SK-N-SH (cell line): ENCODE measurements around the gene SPCS3. TPM values are rescaled to one million over a fixed set of nuclear protein-coding genes. Genes with fewer than 3 reads are reported as not detected.

Experiments used
- CTCF ChIA-PET: fragments of 300-600, 350-600 bp; formaldehyde crosslinking; extraction: SDS; loops from one replicate; lab custom pipeline; 2021; lab: Yijun Ruan, JAX
- POLR2A ChIA-PET: fragments of 350-600 bp; sonication (Branson Sonifier 250); formaldehyde crosslinking; extraction: SDS; loops from one replicate; lab custom pipeline; 2020; ENCODE audit warnings: antibody characterized with exemption, inconsistent platforms; lab: Yijun Ruan, JAX
- DNase-seq: peaks from one replicate; pipeline ENCODE4 v3.0.0; 2012
- H2AFZ ChIP-seq: fragments of 200-600 bp; sonication (generic); 2 replicates; pipeline ENCODE4 v1.8.1; 2016; ENCODE audit warnings: antibody characterized with exemption, mild to moderate bottlenecking, low read depth
- H3F3A ChIP-seq: fragments of 200-600 bp; sonication (generic); replicated peaks from 2 replicates; pipeline ENCODE3; 2016; ENCODE audit warnings: antibody characterized with exemption, mild to moderate bottlenecking; ENCODE audit not compliant: insufficient read depth
- H3K27ac ChIP-seq, 2 experiments: fragments of 200-500 bp in 1 of 2; fragments of 200-600 bp in 1 of 2; sonication (Bioruptor generic) in 1 of 2; sonication (generic), shearing (Covaris generic) in 1 of 2; 2 replicates each; pipeline versions ENCODE4 v1.5.1 to v1.6.1; 2014 to 2016; ENCODE audit warnings: low read depth in 2 of 2, inconsistent platforms in 1 of 2, low read length in 1 of 2, mild to moderate bottlenecking in 1 of 2, mixed read lengths in 1 of 2
- H3K27me3 ChIP-seq: fragments of 200-600 bp; sonication (generic), shearing (Covaris generic); 2 replicates; pipeline ENCODE4 v1.6.1; 2016; ENCODE audit warnings: mixed run types; ENCODE audit not compliant: insufficient read depth
- H3K36me3 ChIP-seq, 2 experiments: fragments of 200-500 bp in 1 of 2; fragments of 200-600 bp in 1 of 2; sonication (Bioruptor generic) in 1 of 2; sonication (generic) in 1 of 2; replicated peaks in 1 of 2; 2 replicates each; pipeline versions ENCODE3 to v1.5.1; 2014 to 2016; ENCODE audit warnings: low read length in 1 of 2, mild to moderate bottlenecking in 1 of 2; ENCODE audit not compliant: insufficient read depth in 2 of 2, control insufficient read depth in 1 of 2
- H3K4me1 ChIP-seq, 2 experiments: fragments of 200-500 bp in 1 of 2; fragments of 200-600 bp in 1 of 2; sonication (Bioruptor generic) in 1 of 2; sonication (generic), shearing (Covaris generic) in 1 of 2; 2 replicates each; pipeline versions ENCODE4 v1.5.1 to v1.6.1; 2014 to 2016; ENCODE audit warnings: low read depth in 1 of 2, low read length in 1 of 2, mixed run types in 1 of 2; ENCODE audit not compliant: insufficient read depth in 2 of 2, control insufficient read depth in 1 of 2
- H3K4me2 ChIP-seq: fragments of 200-600 bp; sonication (generic), shearing (Covaris generic); 2 replicates; pipeline ENCODE4 v1.6.1; 2017; ENCODE audit warnings: mixed run types
- H3K4me3 ChIP-seq, 2 experiments: fragments of 200-500 bp in 1 of 2; fragments of 200-600 bp in 1 of 2; sonication (Bioruptor generic) in 1 of 2; sonication (generic), shearing (Covaris generic) in 1 of 2; 2 replicates each; pipeline versions ENCODE4 v1.5.1 to v1.8.1; 2014 to 2016; ENCODE audit warnings: low read depth in 2 of 2, inconsistent platforms in 1 of 2, low read length in 1 of 2, mild to moderate bottlenecking in 1 of 2, mixed read lengths in 1 of 2, moderate library complexity in 1 of 2
- H3K79me2 ChIP-seq: fragments of 200-600 bp; sonication (generic); 2 replicates; pipeline ENCODE4 v1.8.1; 2017; ENCODE audit warnings: mild to moderate bottlenecking; ENCODE audit not compliant: insufficient read depth
- H3K9ac ChIP-seq: fragments of 200-600 bp; sonication (generic); 2 replicates; pipeline ENCODE4 v1.6.1; 2017; ENCODE audit warnings: mixed run types
- H3K9me2 ChIP-seq: fragments of 200-600 bp; sonication (generic); 2 replicates; pipeline ENCODE4 v1.6.1; 2017; ENCODE audit warnings: mixed run types
- H3K9me3 ChIP-seq: fragments of 200-600 bp; sonication (generic); 2 replicates; pipeline ENCODE4 v1.6.1; 2017; ENCODE audit warnings: mixed run types, mild to moderate bottlenecking, moderate library complexity
- H4K20me1 ChIP-seq: fragments of 200-600 bp; sonication (generic); 2 replicates; pipeline ENCODE4 v1.6.1; 2017; ENCODE audit warnings: mild to moderate bottlenecking, mixed run types; ENCODE audit not compliant: insufficient read depth
- CHD2 ChIP-seq: fragments of 150-350 bp; IDR thresholded peaks from 2 replicates; pipeline ENCODE4 v1.6.1; 2018; ENCODE audit warnings: low read length; ENCODE audit not compliant: partially characterized antibody
- CTCF ChIP-seq: fragments of 200-600 bp; sonication (generic); IDR thresholded peaks from 2 replicates; pipeline ENCODE4 v1.6.1; 2017; ENCODE audit warnings: antibody characterized with exemption, mild to moderate bottlenecking, moderate library complexity
- ELF1 ChIP-seq: IDR thresholded peaks from 2 replicates; pipeline ENCODE4 v1.4.0; 2012
- EP300 ChIP-seq, 2 experiments: IDR thresholded peaks; 2 replicates each; pipeline versions ENCODE4 v1.4.0 to v1.6.1; 2012; ENCODE audit warnings: borderline replicate concordance in 1 of 2, low read depth in 1 of 2, low read length in 1 of 2
- EZH2phosphoT487 ChIP-seq: fragments of 200-600 bp; sonication (generic); IDR thresholded peaks from 2 replicates; pipeline ENCODE4 v1.6.1; 2017; ENCODE audit warnings: low read depth, mixed run types, mild to moderate bottlenecking, antibody characterized with exemption, moderate library complexity, borderline replicate concordance
- FOXJ3 ChIP-seq: sonication (generic); formaldehyde crosslinking; IDR thresholded peaks from 2 replicates; pipeline ENCODE4 v1.5.1; 2020; ENCODE audit warnings: mild to moderate bottlenecking, missing genetic modification reagents
- FOXM1 ChIP-seq: IDR thresholded peaks from 2 replicates; pipeline ENCODE4 v1.4.0; 2012; ENCODE audit warnings: low read depth, mild to moderate bottlenecking
- JUND ChIP-seq: IDR thresholded peaks from 2 replicates; pipeline ENCODE4 v1.4.0; 2012
- MAX ChIP-seq: IDR thresholded peaks from 2 replicates; pipeline ENCODE4 v1.4.0; 2012; ENCODE audit warnings: low read depth
- MXI1 ChIP-seq: IDR thresholded peaks from 2 replicates; pipeline ENCODE4 v1.6.1; 2012; ENCODE audit warnings: mild to moderate bottlenecking, low read depth, low read length, improper control_type of control experiment
- POLR2AphosphoS5 ChIP-seq: IDR thresholded peaks from 2 replicates; pipeline ENCODE4 v1.6.1; 2012; ENCODE audit warnings: low read depth, low read length
- RCOR1 ChIP-seq: fragments of 150-350 bp; IDR thresholded peaks from 2 replicates; pipeline ENCODE4 v1.6.1; 2017; ENCODE audit warnings: antibody characterized with exemption, low read length
- REST ChIP-seq: IDR thresholded peaks from 2 replicates; pipeline ENCODE4 v1.6.1; 2012; ENCODE audit warnings: mild to moderate bottlenecking, low read depth, low read length, moderate library complexity
- SMC3 ChIP-seq: IDR thresholded peaks from 2 replicates; pipeline ENCODE4 v1.6.1; 2012; ENCODE audit warnings: low read depth, low read length, improper control_type of control experiment
- TCF12 ChIP-seq: IDR thresholded peaks from 2 replicates; pipeline ENCODE4 v1.4.0; 2012
- TEAD4 ChIP-seq: IDR thresholded peaks from 2 replicates; pipeline ENCODE4 v1.4.0; 2012; ENCODE audit warnings: mild to moderate bottlenecking, borderline replicate concordance; ENCODE audit not compliant: insufficient read depth
- USF1 ChIP-seq: IDR thresholded peaks from 2 replicates; pipeline ENCODE4 v1.4.0; 2012; ENCODE audit warnings: low read depth, borderline replicate concordance
- YY1 ChIP-seq: IDR thresholded peaks from 2 replicates; pipeline ENCODE4 v1.4.0; 2012; ENCODE audit warnings: low read depth, mild to moderate bottlenecking
- WGBS: methylation state at CpG from one replicate; pipeline ENCODE4 v1.1.6; 2017; ENCODE audit warnings: low lambda C conversion rate; 5-methylcytosine and 5-hydroxymethylcytosine counted together
- polyA plus RNA-seq, 3 experiments: library from polyadenylated mRNA; depleted of rRNA; stranded (reverse); fragments of >200 nt; gene quantifications; 2 replicates each; pipeline ENCODE4 v1.2.3, GENCODE V29; 2012
- TF ChIP-seq, protein P1 (sequence below): IDR thresholded peaks from 2 replicates; pipeline ENCODE4; 2012
- TF ChIP-seq, protein P2 (sequence below): fragments of 150-350 bp; IDR thresholded peaks from 2 replicates; pipeline ENCODE4 v1.6.1; 2017; ENCODE audit warnings: antibody characterized with exemption, low read length, low read depth, borderline replicate concordance

Gene SPCS3
- polyA plus RNA-seq, 1 of the 3 experiments (the other 2 are of a cell fraction), result 27.7 TPM

DNA sequence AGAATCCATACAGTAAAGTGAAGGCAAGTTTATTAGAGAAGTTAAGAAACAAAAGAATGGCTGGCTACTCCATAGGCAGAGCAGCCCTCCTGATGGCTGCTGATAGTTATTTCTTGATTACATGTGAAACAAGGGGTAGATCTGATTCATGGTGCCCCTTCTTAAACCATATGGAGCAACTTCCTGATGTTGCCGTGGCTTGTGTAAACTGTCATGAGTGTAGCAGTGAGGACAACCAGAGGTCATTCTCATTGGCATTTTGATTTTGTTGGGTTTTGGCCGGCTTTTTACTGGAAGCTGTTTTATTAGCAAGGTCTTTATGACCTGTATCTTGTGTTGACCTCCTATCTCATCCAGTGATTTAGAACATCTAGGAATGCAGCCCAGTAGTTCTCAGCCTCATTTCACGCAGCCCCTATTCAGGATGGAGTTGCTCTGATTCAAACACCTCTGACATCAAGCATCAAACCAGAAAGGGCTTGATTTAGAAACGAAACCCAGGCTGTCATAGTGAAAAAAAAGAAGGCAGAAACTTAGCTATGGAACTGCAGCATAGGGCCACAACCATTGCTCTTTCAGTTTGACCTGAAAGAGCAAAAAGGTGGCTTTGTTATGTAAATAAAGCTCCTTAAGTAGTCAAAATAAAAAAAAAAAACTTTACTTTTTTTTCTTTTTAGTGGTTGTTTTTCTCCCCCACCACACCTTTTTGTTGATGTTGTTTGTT, 37.8 kb downstream of the SPCS3 start:
- Histone ChIP-seq H3K4me2 (no peak overlapping the region), H3K9me2 (no peaks in the 10 kb centered on the region), H3K36me3 (peaks cover 0 to 3% of the 10 kb centered on the region in 2 experiments), H3K4me1 (no peaks in the 10 kb centered on the region), H3K9ac (no peak overlapping the region), H3K27me3 (no peaks in the 10 kb centered on the region), H3K4me3 (no peak overlapping the region), H4K20me1 (no peaks in the 10 kb centered on the region), H3F3A (peaks cover 3% of the 10 kb centered on the region), H3K79me2 (no peaks in the 10 kb centered on the region), H3K27ac (no peak overlapping the region), H2AFZ (no peak overlapping the region), H3K9me3 (peaks cover 7% of the 10 kb centered on the region; the same call in 1 of the 2 replicates)
- 46% methylated on average over 4 of the region's 4 CpGs for WGBS
- CTCF ChIA-PET, result interaction anchor here (3.3 kb wide), 1 partner anchor 17 kb away, joined by 11 read pairs; no protein-coding TSS in a partner anchor
- POLR2A ChIA-PET, result no interaction called here
- no peak for TF ChIP-seq JUND
- no peak for TF ChIP-seq FOXJ3
- no peak for TF ChIP-seq TCF12
- no peak for TF ChIP-seq TEAD4
- TF ChIP-seq ELF1, result no peak
- no peak for TF ChIP-seq CTCF
- TF ChIP-seq CHD2, result no peak
- no peak for TF ChIP-seq EP300 (IDR thresholded peaks at IDR 0.05; ENCODE audit: borderline replicate concordance in 1 of 2, low read depth in 1 of 2, low read length in 1 of 2)
- no peak for TF ChIP-seq POLR2AphosphoS5
- no peak for TF ChIP-seq YY1
- TF ChIP-seq FOXM1, result no peak
- no peak for TF ChIP-seq MAX
- TF ChIP-seq, protein P1, sequence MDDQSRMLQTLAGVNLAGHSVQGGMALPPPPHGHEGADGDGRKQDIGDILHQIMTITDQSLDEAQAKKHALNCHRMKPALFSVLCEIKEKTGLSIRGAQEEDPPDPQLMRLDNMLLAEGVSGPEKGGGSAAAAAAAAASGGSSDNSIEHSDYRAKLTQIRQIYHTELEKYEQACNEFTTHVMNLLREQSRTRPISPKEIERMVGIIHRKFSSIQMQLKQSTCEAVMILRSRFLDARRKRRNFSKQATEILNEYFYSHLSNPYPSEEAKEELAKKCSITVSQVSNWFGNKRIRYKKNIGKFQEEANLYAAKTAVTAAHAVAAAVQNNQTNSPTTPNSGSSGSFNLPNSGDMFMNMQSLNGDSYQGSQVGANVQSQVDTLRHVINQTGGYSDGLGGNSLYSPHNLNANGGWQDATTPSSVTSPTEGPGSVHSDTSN, result no peak
- TF ChIP-seq, protein P2, sequence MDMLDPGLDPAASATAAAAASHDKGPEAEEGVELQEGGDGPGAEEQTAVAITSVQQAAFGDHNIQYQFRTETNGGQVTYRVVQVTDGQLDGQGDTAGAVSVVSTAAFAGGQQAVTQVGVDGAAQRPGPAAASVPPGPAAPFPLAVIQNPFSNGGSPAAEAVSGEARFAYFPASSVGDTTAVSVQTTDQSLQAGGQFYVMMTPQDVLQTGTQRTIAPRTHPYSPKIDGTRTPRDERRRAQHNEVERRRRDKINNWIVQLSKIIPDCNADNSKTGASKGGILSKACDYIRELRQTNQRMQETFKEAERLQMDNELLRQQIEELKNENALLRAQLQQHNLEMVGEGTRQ, result no peak
- TF ChIP-seq EZH2phosphoT487, result no peak
- TF ChIP-seq MXI1, result no peak
- TF ChIP-seq RCOR1, result no peak
- TF ChIP-seq REST, result no peak
- TF ChIP-seq USF1, result no peak
- TF ChIP-seq SMC3, result no peak
- no peak for DNase-seq
